HG02970 (cell line): ENCODE measurements around the gene ADAM12.

Source experiments
- ATAC-seq: cut with Tn5 transposase; IDR thresholded peaks from one replicate; pipeline ENCODE4 v1.9.1; 2021; ENCODE audit warnings: mild to moderate bottlenecking, moderate library complexity, moderate number of reproducible peaks; ENCODE audit not compliant: unreplicated experiment, low FRiP score

Gene ADAM12

DNA sequence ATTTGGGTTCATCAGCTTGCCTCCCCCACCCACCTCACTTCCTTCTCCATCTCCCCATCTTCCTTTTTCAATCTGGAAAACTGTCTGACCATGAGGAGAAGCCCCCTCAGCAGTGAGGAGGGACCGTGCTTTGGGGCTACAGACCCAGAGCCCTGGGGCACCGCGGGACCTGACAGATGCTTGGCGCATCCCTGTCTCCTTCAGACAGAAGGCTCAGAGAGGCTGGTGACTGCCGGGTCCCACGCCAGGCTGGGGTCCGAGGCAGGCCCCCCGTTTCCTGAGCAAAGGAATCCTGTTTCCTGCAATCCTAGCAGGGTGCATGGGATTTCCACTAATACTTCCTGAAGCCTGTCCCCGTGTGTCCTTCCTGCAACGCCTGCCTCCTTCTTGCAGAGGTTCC is 344.9 kb downstream of the ADAM12 start:
- no peak for ATAC-seq

DNA sequence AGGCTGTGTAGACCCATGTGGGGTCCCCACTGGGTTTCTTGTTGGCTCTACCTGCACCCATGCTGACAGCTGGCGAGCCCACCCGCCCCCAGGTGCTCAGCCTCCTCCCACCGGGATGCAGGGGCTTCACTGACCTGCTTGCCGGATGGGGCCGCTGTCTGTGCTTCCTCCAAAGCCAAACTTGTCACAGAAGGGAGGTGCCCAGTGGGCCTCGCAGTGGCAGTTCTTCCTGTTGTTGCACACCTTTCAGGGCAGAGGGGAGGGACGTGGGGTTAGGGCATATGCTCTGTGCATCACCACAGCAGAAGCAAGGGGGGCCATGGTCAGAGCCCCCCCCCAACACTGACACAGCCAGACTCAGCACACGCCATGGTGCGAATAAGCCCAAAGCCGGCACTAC is 345.4 kb downstream of the ADAM12 start:
- no peak for ATAC-seq

- ATAC-seq, result peak; percentile 4
Observed at GRCh38 chr10:126042354-126042753, 345.9 kb downstream of the ADAM12 start.

GRCh38 chr10:126041804-126042231 is 346.5 kb downstream of the ADAM12 start:
- ATAC-seq, result peak; percentile 99

DNA sequence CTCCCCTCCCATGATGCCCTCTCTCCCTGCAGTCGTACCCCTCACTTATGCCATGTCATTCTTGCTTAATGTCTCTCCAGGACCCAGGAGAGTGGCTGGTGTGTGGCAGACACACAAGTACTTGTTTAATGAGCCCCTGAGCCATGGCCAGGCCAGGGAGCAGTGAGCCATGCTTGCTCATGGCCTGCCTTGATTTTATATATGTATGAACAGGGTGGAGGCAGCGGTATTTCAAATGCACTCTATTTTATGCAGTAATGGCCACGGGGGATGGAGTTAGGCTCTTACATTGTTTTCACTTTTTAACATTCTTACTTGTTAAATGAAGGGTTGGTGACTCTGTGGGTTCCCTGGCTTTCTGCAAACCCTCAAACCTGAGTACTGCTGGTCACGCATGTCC is 347.2 kb downstream of the ADAM12 start:
- ATAC-seq, result no peak

DNA sequence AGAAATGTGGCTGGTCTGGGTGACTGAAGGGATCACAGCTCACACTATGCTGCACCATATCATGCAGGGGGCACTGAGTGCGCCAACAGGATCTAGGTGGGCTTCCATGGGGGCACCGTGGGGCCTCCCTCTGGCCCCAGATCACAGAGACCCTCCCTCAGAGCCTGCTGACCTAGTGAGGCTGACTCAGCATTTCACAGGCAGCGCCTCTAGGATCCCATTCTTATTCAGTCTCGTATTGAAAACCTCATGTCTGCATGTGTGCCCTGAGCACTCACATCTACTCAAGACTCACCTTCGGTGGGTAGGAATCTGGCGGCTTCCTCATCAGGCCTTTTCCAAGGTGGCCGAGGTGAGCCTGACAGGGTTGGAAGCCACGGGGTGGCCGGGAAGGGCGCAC is 350.3 kb downstream of the ADAM12 start:
- no peak for ATAC-seq

- ATAC-seq, result no peak
Observed at GRCh38 chr10:126036515-126036914, 351.8 kb downstream of the ADAM12 start.

DNA sequence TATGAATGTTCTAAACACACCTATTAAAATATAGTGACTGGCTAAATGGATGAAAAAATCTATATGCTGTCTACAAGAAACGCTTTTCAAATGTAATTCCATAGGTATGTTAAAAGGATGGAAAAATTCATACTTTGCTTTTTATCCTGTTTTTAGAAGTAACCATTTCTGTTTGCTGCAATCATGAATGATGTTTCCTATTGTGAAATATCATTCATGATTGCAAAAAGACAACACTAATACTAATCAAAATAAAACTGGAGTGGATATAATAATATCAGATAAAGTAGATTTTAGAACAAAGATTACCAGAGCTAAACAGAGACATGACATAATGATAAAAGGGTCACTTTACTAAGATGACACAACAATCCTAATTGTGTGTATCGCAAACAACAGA is 353.7 kb downstream of the ADAM12 start:
- ATAC-seq, result no peak

DNA sequence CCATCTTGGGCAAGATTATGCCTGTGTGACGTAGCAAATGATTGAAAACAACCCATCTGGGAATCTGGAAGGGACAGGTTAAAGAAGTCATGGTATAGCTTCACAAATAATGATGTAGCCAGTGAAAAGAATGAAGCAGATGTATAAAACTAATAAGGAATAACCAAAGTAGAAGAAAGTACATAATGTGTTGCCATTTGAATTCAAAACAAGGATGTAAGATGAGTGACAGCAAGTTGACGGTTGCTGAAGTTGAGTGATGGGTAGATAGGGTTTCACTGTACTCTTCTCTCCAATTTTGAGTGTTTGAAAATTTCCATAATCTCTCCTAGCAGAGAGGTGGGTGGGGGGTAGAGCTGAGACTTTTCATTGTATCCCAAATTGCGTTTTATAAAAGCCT is 358.3 kb downstream of the ADAM12 start:
- no peak for ATAC-seq

DNA sequence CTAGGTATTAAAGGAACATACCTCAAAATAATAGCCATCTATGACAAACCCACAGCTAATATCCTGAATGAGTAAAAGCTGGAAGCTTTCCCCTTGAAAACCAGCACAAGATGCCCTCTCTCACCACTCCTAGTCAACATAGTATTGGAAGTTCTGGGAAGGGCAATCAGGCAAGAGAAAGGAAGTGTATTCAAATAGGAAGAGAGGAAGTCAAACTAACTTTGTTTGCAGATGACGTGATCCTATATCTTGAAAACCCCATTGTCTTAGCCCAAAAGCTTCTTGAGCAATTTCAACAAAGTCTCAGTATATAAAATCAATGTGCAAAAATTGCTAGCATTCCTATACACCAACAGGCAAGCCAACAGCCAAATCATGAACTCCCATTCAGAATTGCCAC is 360.6 kb downstream of the ADAM12 start:
- no peak for ATAC-seq

- no peak for ATAC-seq
Observed at GRCh38 chr10:126022841-126023240, 365.4 kb downstream of the ADAM12 start.

GRCh38 chr10:126021833-126022500 is 366.3 kb downstream of the ADAM12 start:
- no peak for ATAC-seq

GRCh38 chr10:126017961-126018560 is 370.2 kb downstream of the ADAM12 start:
- ATAC-seq, result no peak

- no peak for ATAC-seq
Observed at GRCh38 chr10:126016882-126017281, 371.4 kb downstream of the ADAM12 start.

DNA sequence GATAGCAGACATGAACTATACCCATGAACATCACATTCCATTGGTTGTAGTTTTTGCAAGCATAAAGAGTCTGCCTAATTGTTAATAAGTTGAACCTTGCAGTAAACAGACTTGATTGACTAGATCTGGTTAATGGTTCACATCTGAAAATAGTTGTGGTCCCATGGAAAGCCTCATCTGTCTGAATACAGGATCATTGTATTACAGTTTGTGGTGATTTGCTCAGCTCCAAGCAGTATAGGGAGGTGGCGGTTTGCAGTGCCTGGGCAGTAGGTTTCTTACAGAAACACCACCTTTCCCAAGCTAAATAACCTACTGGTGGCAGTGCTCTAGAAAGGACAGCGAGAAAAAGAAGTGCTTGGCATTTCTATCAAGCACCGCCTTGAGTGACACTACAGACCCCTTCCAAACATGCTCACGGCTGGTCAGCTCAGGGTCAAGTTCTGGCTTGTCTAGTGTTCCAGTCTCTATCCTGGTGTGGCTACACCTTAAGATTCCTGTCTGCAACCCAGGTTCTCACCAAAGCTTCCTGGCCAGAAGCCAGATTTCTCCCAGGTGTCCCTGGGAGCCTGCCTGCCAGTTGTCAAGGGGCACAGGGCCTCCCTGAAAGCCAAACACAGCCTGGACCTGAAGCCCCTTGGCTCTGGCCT is 372.0 kb downstream of the ADAM12 start:
- no peak for ATAC-seq

DNA sequence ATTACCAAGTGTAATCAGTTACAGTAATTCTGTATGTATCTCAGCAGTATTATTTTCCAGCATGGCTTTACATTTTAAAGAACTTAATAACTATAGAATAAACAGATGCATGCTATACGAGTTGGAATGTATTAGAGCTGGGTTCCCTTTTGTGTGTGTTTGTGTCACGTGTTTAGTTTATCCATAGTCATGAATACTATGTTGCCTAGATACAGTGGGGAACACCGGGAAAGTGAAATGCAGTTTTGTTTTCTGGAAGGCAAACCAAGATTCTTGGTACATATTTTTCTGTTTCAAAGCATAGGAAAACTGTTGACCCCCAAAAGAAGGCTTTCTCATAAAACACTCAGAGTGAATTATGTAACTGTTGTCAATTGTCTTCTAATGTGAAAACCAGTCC is 372.9 kb downstream of the ADAM12 start:
- no peak for ATAC-seq

GRCh38 chr10:126014309-126014708 is 374.0 kb downstream of the ADAM12 start:
- ATAC-seq, result no peak

DNA sequence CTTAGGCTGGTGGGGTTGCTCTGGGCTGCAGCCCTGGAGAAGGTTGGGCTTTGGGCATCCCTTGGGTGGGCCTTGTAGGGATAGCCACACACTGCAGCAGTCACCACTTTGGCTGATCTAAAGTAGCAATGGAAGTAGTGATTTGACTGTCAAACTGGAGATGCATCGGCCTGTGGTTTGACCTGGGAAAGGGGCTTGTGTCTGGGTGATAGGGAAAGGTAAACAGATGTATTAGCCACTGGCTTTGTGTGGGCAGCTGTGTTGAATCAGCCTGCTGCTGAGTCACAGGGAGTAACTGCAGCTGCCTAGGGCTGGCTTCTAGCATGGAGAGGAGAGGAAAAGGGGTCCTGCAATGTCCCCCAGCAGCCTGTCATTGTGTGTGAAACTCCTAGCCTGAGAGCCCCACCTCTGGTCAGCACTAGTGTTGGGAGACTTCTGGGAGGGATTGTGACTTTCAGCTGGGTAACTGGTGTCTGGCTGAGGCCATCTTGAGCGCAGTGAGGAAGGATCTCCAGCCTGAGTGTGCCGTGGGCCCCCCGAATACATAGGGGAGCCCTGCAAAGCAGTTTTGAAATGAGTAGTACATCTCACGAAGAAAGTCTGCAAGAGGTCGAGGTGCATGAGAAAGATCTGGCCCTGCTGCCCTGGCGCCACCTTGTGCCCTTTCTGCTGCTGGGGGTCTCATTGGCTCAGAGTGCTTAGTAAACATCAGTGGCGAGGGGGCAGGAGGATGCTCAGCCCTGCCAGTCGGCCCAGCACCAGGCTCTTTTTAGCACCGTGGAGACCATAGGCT is 374.6 kb downstream of the ADAM12 start:
- no peak for ATAC-seq

GRCh38 chr10:126012485-126012884 is 375.8 kb downstream of the ADAM12 start:
- no peak for ATAC-seq

DNA sequence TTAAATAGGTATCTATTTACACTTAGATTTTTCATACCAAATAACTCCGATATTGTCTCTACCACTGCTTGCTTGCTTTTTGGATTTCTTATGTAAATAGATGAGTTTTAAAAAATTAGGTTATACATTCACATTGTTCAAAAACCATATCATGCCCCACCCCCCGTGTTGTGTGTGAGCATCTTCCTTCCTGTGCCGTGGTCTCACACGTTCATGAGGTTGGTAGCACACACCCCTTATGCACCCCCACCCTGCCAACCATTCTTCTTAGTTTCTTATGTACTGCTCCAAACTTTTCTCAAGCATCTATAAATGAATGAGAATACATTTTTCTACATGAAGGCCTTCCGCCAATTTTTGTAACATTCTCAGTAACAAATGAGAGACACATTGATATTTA is 376.3 kb downstream of the ADAM12 start:
- ATAC-seq, result no peak

DNA sequence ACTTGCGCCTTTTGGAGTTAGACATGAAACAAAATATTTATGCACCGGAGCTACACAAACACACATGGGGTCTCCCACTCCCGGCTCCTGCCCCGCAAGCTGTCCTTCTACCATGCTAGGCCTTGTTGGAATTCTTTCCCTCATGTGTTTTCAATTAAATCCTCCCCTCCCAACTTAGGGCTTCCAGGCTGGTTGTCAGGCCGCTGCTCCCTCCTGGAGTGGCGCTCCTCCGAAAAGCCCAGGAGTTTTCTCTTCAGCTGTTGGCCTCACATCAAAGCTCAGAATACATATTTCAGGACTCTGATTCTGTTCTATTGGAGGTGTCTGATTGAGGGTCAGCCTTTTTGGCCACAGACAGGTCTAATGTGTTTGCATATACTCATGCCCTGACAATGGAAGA is 378.6 kb downstream of the ADAM12 start:
- ATAC-seq, result no peak
